ENCODE measurements around the gene GALM.

GRCh38 chr2:38748391-38748790 is 82.5 kb downstream of the GALM start:
- TF ChIP-seq CTCF (IDR thresholded peaks at IDR 0.05): no peak
- no peak for TF ChIP-seq POLR2AphosphoS5 (IDR thresholded peaks at IDR 0.05; ENCODE audit: low read depth, low read length)
- TF ChIP-seq TCF7L2 (IDR thresholded peaks at IDR 0.05; ENCODE audit: low read depth, low read length): no peak
